Tibial artery (tissue), 4 donors: ENCODE measurements around the gene GRAMD1B.

Experiments used
- DNase-seq, 2 donors: peaks; one replicate each; pipeline ENCODE4 v3.0.0-alpha.2; 2019
- H3K27ac ChIP-seq, 2 donors: fragments of 200-600 bp; sonication (generic) in 1 of 2; 1 replicate in 1 of 2; 2 replicates in 1 of 2; pipeline ENCODE4 v1.5.1; 2018 to 2019; ENCODE audit warnings: mild to moderate bottlenecking in 1 of 2
- H3K27me3 ChIP-seq, 2 donors: fragments of 200-600 bp; sonication (generic) in 1 of 2; one replicate each; pipeline versions ENCODE4 v1.5.1 to v1.6.0; 2016 to 2019
- H3K36me3 ChIP-seq, 3 donors: fragments of 200-600 bp; sonication (generic) in 2 of 3; one replicate each; pipeline ENCODE4 v1.5.1; 2016 to 2019; ENCODE audit warnings: mild to moderate bottlenecking in 2 of 3
- H3K4me1 ChIP-seq, 4 donors: fragments of 200-600 bp; sonication (generic) in 2 of 4; 1 replicate in 3 of 4; 2 replicates in 1 of 4; pipeline ENCODE4 v1.5.1; 2016 to 2019
- H3K4me3 ChIP-seq, 2 donors: fragments of 200-600 bp; sonication (generic) in 1 of 2; 1 replicate in 1 of 2; 2 replicates in 1 of 2; pipeline ENCODE4 v1.5.1; 2018 to 2019; ENCODE audit warnings: mild to moderate bottlenecking in 2 of 2
- H3K9me3 ChIP-seq, 3 donors: fragments of 200-600 bp; sonication (generic) in 1 of 3; one replicate each; pipeline ENCODE4 v1.5.1; 2016 to 2019
- CTCF ChIP-seq, 2 experiments: fragments of 200-600 bp in 1 of 2; fragments of 450-650 bp in 1 of 2; IDR thresholded peaks; one replicate each; pipeline ENCODE4 v1.5.1; 2017 to 2019; ENCODE audit warnings: antibody characterized with exemption in 2 of 2, mild to moderate bottlenecking in 1 of 2, moderate library complexity in 1 of 2
- intact Hi-C: fragments of 100-400 bp; cut with DNase I; formaldehyde crosslinking; loops from one replicate; pipeline ENCODE4 v1.15.0; 2023; ENCODE audit warnings: low total_unique reads

Gene GRAMD1B

GRCh38 chr11:123392844-123393243 lies 37.2 kb upstream of the GRAMD1B start:
- H3K4me1 ChIP-seq: no peaks in the 10 kb centered on the region
- H3K27me3 ChIP-seq: no peaks in the 10 kb centered on the region

DNA sequence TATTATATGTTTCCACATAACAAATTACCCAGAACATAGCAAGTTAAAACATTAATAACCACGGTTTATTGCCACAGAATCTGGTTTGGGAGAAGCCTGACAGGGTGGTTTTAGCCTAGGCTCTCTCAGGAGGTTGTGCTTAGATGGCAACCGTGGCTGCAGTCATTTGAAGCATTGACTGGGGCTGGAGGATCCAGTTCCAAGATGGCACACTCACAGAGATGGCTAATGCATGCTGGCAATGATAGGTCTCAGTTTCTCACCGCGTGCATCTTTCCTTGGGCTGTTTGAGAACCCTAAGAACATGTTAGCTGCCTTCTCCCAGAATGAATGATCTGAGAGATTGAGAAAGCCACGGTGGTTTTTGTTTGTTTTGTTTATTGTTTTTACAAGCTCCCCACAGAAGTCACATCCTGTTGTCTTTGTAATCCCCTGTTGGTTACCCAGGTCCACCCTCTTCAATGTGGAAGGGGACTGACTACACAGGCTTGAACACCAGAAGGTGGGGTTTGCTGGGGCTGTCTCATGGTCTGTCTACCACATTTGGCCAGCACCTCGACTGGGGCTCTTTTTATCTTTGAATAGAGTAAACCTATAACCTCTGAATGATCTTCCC lies 36.6 kb upstream of the GRAMD1B start:
- no peak for DNase-seq
- no peaks in the 10 kb centered on the region for H3K27me3 ChIP-seq
- H3K27ac ChIP-seq: no peak overlapping the region
- H3K9me3 ChIP-seq: no peaks in the 10 kb centered on the region
- H3K36me3 ChIP-seq: no peaks in the 10 kb centered on the region
- no peak for TF ChIP-seq CTCF (IDR thresholded peaks at IDR 0.05)
- H3K4me3 ChIP-seq: no peak overlapping the region
- intact Hi-C loops: no loop called here
- H3K4me1 ChIP-seq: no peaks in the 10 kb centered on the region

More at GRCh38 chr11:123392844-123393243, 37.2 kb upstream of the GRAMD1B start:
- Histone ChIP-seq H3K4me3 (no peak overlapping the region), H3K9me3 (no peaks in the 10 kb centered on the region), H3K27ac (no peak overlapping the region), H3K36me3 (no peaks in the 10 kb centered on the region)
- no peak for DNase-seq
- no peak for TF ChIP-seq CTCF (IDR thresholded peaks at IDR 0.05)
- intact Hi-C loops: no loop called here

DNA sequence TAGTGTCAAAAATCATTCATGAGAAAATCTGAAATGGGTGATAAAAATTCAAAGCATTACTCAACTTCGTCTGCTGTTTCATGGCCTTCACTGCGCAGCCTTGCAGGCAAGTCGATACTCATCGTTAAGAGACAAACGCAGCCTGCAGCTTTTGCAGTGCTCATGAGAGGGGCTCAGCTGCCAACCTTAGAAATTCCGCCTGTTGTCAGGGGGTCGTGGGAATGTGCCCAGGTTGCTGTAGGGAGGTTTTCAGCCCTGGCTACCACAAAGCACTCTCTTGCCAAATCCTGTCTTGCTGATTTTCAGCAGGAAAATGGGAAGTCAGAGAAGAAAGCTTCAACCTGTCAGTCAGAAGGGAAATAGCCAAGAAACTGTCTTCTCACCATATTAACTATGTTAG lies 25.4 kb upstream of the GRAMD1B start:
- TF ChIP-seq CTCF (IDR thresholded peaks at IDR 0.05): no peak

DNA sequence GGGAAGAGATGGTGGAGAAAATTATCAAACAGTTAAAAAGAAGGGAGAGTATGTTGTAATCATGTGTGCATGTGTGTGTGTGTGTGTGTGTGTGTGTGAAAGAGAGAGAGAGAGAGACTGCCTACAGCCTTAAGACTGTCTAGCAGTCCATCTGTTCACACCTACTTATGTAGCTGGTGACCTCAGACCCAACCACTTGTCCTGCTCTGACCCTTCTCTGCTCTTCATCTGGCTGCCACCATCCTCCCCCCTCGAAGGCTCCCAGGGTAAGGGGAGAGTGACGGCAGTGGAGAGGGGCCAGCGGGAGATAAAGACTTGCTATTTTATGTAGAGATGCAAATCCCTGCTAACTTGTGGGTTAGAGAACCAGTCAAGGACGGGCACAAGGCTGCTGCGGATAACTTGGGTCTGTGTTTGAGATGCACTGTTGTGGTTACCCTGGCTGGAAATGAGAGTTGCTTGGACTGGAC lies 24.9 kb upstream of the GRAMD1B start:
- intact Hi-C loops: no loop called here
- H3K27ac ChIP-seq: no peak overlapping the region
- DNase-seq: no peak
- no peaks in the 10 kb centered on the region for H3K9me3 ChIP-seq
- no peaks in the 10 kb centered on the region for H3K4me1 ChIP-seq
- no peaks in the 10 kb centered on the region for H3K36me3 ChIP-seq
- no peak overlapping the region for H3K4me3 ChIP-seq
- peaks cover 0 to 17% of the 10 kb centered on the region in 2 donors for H3K27me3 ChIP-seq
- TF ChIP-seq CTCF (IDR thresholded peaks at IDR 0.05): no peak

More for the DNA sequence above, 25.4 kb upstream of the GRAMD1B start:
- Histone ChIP-seq H3K9me3 (no peaks in the 10 kb centered on the region), H3K4me1 (no peaks in the 10 kb centered on the region), H3K4me3 (no peak overlapping the region), H3K27ac (no peak overlapping the region), H3K36me3 (no peaks in the 10 kb centered on the region), H3K27me3 (peaks cover 0 to 19% of the 10 kb centered on the region in 2 donors)
- no peak for DNase-seq
- intact Hi-C loops: no loop called here

DNA sequence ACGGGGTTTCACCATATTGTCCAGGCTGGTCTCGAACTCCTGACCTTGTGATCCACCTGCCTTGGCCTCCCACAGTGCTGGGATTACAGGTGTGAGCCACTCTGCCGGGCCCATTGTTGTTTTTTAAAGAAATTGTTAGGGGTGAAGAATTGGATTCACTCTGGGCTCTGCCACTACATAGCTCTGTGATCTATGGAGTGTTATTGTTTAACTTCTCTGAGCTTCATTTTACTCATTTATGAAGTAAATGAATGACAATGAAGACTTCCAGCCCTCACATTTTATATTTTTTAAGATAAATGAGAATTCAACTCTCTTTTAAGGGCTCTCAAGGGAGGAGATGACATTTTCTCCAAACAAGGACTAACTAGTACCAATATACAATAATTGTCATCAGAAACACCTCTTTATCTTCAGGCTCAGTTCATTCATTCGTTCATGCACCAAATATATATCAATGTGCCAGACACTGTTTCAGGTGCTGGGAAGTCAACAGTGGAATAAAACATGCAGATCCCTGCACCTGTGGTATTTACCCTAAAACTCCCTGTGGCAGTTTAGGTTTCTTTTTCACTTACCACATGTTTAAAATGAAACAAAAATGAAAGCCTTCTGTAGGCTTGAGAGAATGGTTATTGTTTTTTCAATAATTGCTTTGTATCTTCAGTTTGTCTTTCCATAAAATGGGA lies 23.5 kb upstream of the GRAMD1B start:
- DNase-seq: no peak
- no peaks in the 10 kb centered on the region for H3K9me3 ChIP-seq
- no peaks in the 10 kb centered on the region for H3K4me1 ChIP-seq
- no peaks in the 10 kb centered on the region for H3K36me3 ChIP-seq
- TF ChIP-seq CTCF (IDR thresholded peaks at IDR 0.05): no peak
- no peak overlapping the region for H3K4me3 ChIP-seq
- no peak overlapping the region for H3K27ac ChIP-seq
- intact Hi-C loops: no loop called here
- peaks cover 0 to 11% of the 10 kb centered on the region in 2 donors for H3K27me3 ChIP-seq
